Common myeloid progenitor, CD34-positive (primary cell): Measurements from ENCODE around the gene PARL.

Experiments
- CTCF ChIA-PET: fragments of 350-600 bp; sonication (Branson Sonifier 250); formaldehyde crosslinking; loops from one replicate; lab custom pipeline; 2021; ENCODE audit warnings: antibody characterized with exemption; lab: Charles Lee
- POLR2A ChIA-PET: fragments of 350-600 bp; sonication (Branson Sonifier 250); formaldehyde crosslinking; loops from one replicate; lab custom pipeline; 2021; ENCODE audit warnings: antibody characterized with exemption; lab: Charles Lee
- DNase-seq, 3 donors: peaks; one replicate each; pipeline versions ENCODE4 v3.0.0 to v3.0.0-alpha.2; 2013
- H3K27ac ChIP-seq, 2 experiments: 1 replicate in 1 of 2; 2 replicates in 1 of 2; pipeline ENCODE4 v1.7.0; 2013; ENCODE audit warnings: inconsistent platforms in 2 of 2, low read length in 2 of 2, mild to moderate bottlenecking in 2 of 2, low read depth in 1 of 2, moderate library complexity in 1 of 2; ENCODE audit not compliant: severe bottlenecking in 2 of 2, insufficient read depth in 1 of 2, poor library complexity in 1 of 2
- H3K27me3 ChIP-seq, 5 experiments: replicated peaks in 2 of 5; 1 replicate in 3 of 5; 2 replicates in 2 of 5; pipeline versions ENCODE4 v1.6.1 to v1.7.0; 2013; ENCODE audit warnings: low read length in 4 of 5, mild to moderate bottlenecking in 2 of 5, moderate library complexity in 2 of 5, inconsistent platforms in 1 of 5; ENCODE audit not compliant: insufficient read depth in 5 of 5, control insufficient read depth in 4 of 5
- H3K36me3 ChIP-seq, 4 experiments: 1 replicate in 2 of 4; 2 replicates in 2 of 4; pipeline versions ENCODE4 v1.6.1 to v1.7.0; 2013; ENCODE audit warnings: low read length in 3 of 4, control low read depth in 1 of 4, mild to moderate bottlenecking in 1 of 4; ENCODE audit not compliant: control insufficient read depth in 4 of 4, insufficient read depth in 4 of 4
- H3K4me1 ChIP-seq, 4 experiments: 1 replicate in 3 of 4; 2 replicates in 1 of 4; pipeline versions ENCODE4 v1.6.1 to v1.7.1; 2013; ENCODE audit warnings: low read length in 3 of 4, mild to moderate bottlenecking in 3 of 4, control low read depth in 1 of 4, inconsistent platforms in 1 of 4, moderate library complexity in 1 of 4; ENCODE audit not compliant: control insufficient read depth in 4 of 4, insufficient read depth in 4 of 4; ENCODE audit errors: control extremely low read depth in 1 of 4
- H3K4me3 ChIP-seq, 7 experiments: 1 replicate in 4 of 7; 2 replicates in 3 of 7; pipeline versions ENCODE4 v1.5.1 to v1.7.0; 2013; ENCODE audit warnings: mild to moderate bottlenecking in 7 of 7, low read length in 6 of 7, moderate library complexity in 6 of 7, inconsistent platforms in 2 of 7, low read depth in 2 of 7, control low read depth in 1 of 7; ENCODE audit not compliant: insufficient read depth in 4 of 7, control insufficient read depth in 1 of 7; ENCODE audit errors: extremely low read depth in 1 of 7
- H3K9me3 ChIP-seq, 5 experiments: 1 replicate in 4 of 5; 2 replicates in 1 of 5; pipeline versions ENCODE4 v1.6.1 to v1.7.1; 2013; ENCODE audit warnings: low read length in 4 of 5, mild to moderate bottlenecking in 2 of 5, inconsistent platforms in 1 of 5, low read depth in 1 of 5, moderate library complexity in 1 of 5; ENCODE audit not compliant: control insufficient read depth in 4 of 5, insufficient read depth in 2 of 5; ENCODE audit errors: control extremely low read depth in 1 of 5
- WGBS: methylation state at CpG from one replicate; pipeline ENCODE4 v1.1.5; 2013; ENCODE audit not compliant: insufficient coverage; 5-methylcytosine and 5-hydroxymethylcytosine counted together

PARL gene

GRCh38 chr3:183913580-183913920 lies 28.9 kb upstream of the PARL start:
- ChIA-PET POLR2A (no interaction called here), CTCF (interaction anchor here (1.5 kb wide), 1 partner anchor 20 kb away, joined by 3 read pairs; no protein-coding TSS in a partner anchor)
- no peaks in the 10 kb centered on the region for H3K36me3 ChIP-seq
- H3K27ac ChIP-seq: no peak overlapping the region
- H3K9me3 ChIP-seq: no peaks in the 10 kb centered on the region
- H3K27me3 ChIP-seq: peaks cover 0 to 4% (median 0%) of the 10 kb centered on the region in 5 experiments
- no peak overlapping the region for H3K4me3 ChIP-seq
- 98% methylated on average over 9 of the region's 9 CpGs for WGBS
- no peak for DNase-seq
- H3K4me1 ChIP-seq: no peaks in the 10 kb centered on the region

GRCh38 chr3:183912895-183913579 lies 28.4 kb upstream of the PARL start:
- CTCF ChIA-PET: interaction anchor here (1.5 kb wide), 1 partner anchor 21 kb away, joined by 3 read pairs; no protein-coding TSS in a partner anchor
- Histone ChIP-seq H3K4me3 (no peak overlapping the region), H3K27ac (no peak overlapping the region), H3K27me3 (peaks cover 0 to 4% (median 0%) of the 10 kb centered on the region in 5 experiments), H3K9me3 (no peaks in the 10 kb centered on the region), H3K36me3 (no peaks in the 10 kb centered on the region), H3K4me1 (no peaks in the 10 kb centered on the region)
- DNase-seq: no peak
- WGBS: 95% methylated on average over 7 of the region's 10 CpGs
- POLR2A ChIA-PET: no interaction called here

- DNase-seq: no peak
- no peaks in the 10 kb centered on the region for H3K4me1 ChIP-seq
- no peak overlapping the region for H3K27ac ChIP-seq
- peaks cover 0 to 4% (median 0%) of the 10 kb centered on the region in 5 experiments for H3K27me3 ChIP-seq
- ChIA-PET CTCF (interaction anchor here (1.2 to 1.5 kb wide), 4 partner anchors 16 to 95 kb away, joined by 3 to 4 read pairs (median 4); no protein-coding TSS in a partner anchor), POLR2A (no interaction called here)
- no peaks in the 10 kb centered on the region for H3K36me3 ChIP-seq
- no peak overlapping the region for H3K4me3 ChIP-seq
- 95% methylated on average over 7 of the region's 8 CpGs for WGBS
- no peaks in the 10 kb centered on the region for H3K9me3 ChIP-seq
These were observed 27.3 kb upstream of the PARL start for GRCh38 chr3:183911763-183912506.

- WGBS: 93% methylated on average over 5 of the region's 6 CpGs
- CTCF ChIA-PET: interaction anchor here (1.5 kb wide), 3 partner anchors 21 to 96 kb away, joined by 3 to 4 read pairs (median 4); no protein-coding TSS in a partner anchor
- no peaks in the 10 kb centered on the region for H3K36me3 ChIP-seq
- no peaks in the 10 kb centered on the region for H3K9me3 ChIP-seq
- no peaks in the 10 kb centered on the region for H3K4me1 ChIP-seq
- H3K27ac ChIP-seq: no peak overlapping the region
- peaks cover 0 to 4% (median 0%) of the 10 kb centered on the region in 5 experiments for H3K27me3 ChIP-seq
- POLR2A ChIA-PET: no interaction called here
- DNase-seq: no peak
- no peak overlapping the region for H3K4me3 ChIP-seq
These were observed 26.4 kb upstream of the PARL start for GRCh38 chr3:183911087-183911486.

GRCh38 chr3:183909030-183909600 lies 24.4 kb upstream of the PARL start:
- H3K36me3 ChIP-seq: no peaks in the 10 kb centered on the region
- H3K4me1 ChIP-seq: no peaks in the 10 kb centered on the region
- H3K27ac ChIP-seq: no peak overlapping the region
- no peak overlapping the region for H3K4me3 ChIP-seq
- H3K9me3 ChIP-seq: no peaks in the 10 kb centered on the region
- ChIA-PET POLR2A (no interaction called here), CTCF (interaction anchor here (0.7 to 2.2 kb wide), 3 partner anchors 9 to 14 kb away, joined by 3 to 11 read pairs (median 4); no protein-coding TSS in a partner anchor)
- peaks cover 0 to 4% (median 0%) of the 10 kb centered on the region in 5 experiments for H3K27me3 ChIP-seq
- WGBS: 97% methylated on average over 12 of the region's 14 CpGs
- no peak for DNase-seq

GRCh38 chr3:183907911-183908331 lies 23.2 kb upstream of the PARL start:
- no peaks in the 10 kb centered on the region for H3K9me3 ChIP-seq
- no peak overlapping the region for H3K4me3 ChIP-seq
- no peaks in the 10 kb centered on the region for H3K36me3 ChIP-seq
- DNase-seq: peak in 1 of 3 donors; percentile 18
- no peaks in the 10 kb centered on the region for H3K4me1 ChIP-seq
- CTCF ChIA-PET: interaction anchor here (0.7 to 2.2 kb wide), 5 partner anchors 10 to 546 kb away, joined by 3 to 11 read pairs (median 4); no protein-coding TSS in a partner anchor
- peaks cover 0 to 4% (median 0%) of the 10 kb centered on the region in 5 experiments for H3K27me3 ChIP-seq
- 92% methylated on average over 10 of the region's 16 CpGs for WGBS
- H3K27ac ChIP-seq: no peak overlapping the region
- POLR2A ChIA-PET: no interaction called here
